ENCODE results near the gene PAH. TPM values are rescaled to one million over a fixed set of nuclear protein-coding genes. Genes with fewer than 3 reads are reported as not detected.
A peak's percentile ranks its signal among the peaks of the same experiment; 100 is the strongest.

Gene PAH
- total RNA-seq, 2 experiments from 2014 or later, result not detected

DNA sequence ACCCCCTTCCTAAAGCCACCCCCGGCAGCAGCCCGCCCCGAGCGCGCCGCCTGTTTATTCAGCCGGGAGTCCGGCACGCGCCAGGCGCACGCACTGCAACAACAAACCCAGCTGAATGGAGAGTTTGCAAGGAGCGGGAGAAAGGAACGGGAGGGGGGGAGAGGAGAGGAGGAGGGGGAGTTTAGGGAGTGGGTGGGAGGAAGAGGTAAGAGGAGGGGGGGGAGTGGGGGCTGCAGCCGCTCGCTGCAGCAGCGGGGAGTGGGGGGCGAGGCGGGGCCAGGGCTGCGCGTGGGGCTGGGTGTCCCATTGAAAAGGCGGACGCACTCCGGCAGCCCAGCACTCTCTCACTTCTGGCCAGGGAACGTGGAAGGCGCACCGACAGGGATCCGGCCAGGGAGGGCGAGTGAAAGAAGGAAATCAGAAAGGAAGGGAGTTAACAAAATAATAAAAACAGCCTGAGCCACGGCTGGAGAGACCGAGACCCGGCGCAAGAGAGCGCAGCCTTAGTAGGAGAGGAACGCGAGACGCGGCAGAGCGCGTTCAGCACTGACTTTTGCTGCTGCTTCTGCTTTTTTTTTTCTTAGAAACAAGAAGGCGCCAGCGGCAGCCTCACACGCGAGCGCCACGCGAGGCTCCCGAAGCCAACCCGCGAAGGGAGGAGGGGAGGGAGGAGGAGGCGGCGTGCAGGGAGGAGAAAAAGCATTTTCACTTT is 40.5 kb upstream of the PAH start, which contains the start of gene ASCL1:
Gene ASCL1, plus strand, starts transcription at position 336 of the 712 bp plus-strand sequence. CDS start 571 bp downstream, outside the sequence.
- Mint-ChIP-seq H3K36me3 (ENCODE audit: low read depth) (peaks cover 4% of the 10 kb centered on the region), H3K4me1 (peaks cover 43% of the 10 kb centered on the region), H3K27me3 (peaks cover 70% of the 10 kb centered on the region), H3K9me3 (peaks cover 3% of the 10 kb centered on the region), H3K27ac (no peak within 1 kb of the TSS), H3K4me3 (peak within 1 kb of the TSS; percentile 59)
- ChIA-PET CTCF (no interaction called here), POLR2A (no interaction called here)
- no peak for DNase-seq

DNA sequence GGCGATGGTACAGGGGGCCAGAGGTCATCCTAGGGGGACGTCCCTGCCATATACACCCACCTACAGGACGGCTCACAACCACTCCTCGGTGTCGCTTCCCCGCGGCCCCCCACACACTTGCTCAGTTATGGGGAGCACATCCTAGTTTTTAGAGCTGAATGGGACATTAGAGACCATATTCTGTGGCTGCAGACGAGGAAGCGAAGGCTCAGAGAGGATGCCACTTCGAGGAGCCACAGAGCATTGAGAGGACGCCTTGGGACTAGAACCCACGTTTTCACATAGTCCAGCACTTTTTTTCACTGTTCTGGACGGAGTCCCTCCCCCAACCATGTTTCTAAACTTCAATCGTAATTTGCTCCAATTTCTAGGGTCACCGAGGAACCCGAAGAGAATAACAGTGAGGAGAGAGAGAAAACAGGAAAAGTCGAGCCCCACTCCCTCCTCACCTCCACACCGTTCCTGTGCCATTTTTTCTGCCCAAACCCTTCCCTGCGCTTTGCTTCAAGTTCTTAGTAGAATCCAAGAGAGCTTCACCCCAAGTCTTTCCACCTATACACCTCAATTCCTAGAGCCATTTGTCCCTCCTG is 39.8 kb upstream of the PAH start:
- CTCF ChIA-PET, result no interaction called here
- peaks cover 3% of the 10 kb centered on the region for H3K9me3 Mint-ChIP-seq
- H3K27ac Mint-ChIP-seq, result no peak overlapping the region

DNA sequence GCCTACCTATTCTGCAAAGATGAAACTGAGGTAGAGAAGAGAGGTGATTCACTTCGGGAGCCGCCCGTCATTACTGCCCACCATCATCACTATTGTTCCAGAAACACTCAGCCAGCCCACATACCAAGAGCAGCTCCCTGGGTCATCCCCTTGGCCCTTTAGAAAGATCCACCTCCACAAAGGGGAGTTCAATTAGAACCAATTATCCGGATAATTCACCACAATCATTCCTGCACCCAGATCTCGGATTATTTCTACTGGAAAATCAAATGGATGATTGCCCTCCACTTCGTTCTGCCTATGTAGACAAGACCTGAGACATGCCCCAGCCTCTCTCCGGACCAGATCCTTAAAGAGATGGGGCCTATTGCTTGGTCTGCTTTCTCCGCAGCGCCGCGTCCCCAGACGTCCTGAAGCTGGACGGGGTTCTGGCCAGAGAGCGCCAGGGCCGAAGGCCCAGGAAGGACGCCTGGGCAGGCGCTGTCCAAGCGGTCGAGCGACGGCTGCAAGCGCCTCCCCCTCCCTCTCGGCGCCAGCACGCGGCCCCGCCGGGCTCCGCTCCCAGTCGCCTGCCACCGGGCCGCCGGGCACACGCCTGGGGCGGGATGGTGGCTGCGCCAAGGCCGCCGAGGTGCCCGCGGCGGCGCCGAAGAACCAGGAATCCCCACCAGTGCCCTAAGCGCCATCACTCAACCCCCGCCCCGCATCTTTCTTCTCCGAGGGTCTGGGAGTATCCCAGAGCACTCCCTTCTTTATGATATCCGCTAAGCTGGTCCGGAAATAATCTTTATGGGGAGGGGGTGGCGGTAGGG is 39.1 kb upstream of the PAH start:
- DNase-seq, result no peak
- H3K4me3 Mint-ChIP-seq, result no peak overlapping the region
- H3K27ac Mint-ChIP-seq, result no peak overlapping the region
- ChIA-PET POLR2A (no interaction called here), CTCF (no interaction called here)
- H3K27me3 Mint-ChIP-seq, result peaks cover 67% of the 10 kb centered on the region
- H3K36me3 Mint-ChIP-seq (ENCODE audit: low read depth), result peaks cover 4% of the 10 kb centered on the region
- H3K4me1 Mint-ChIP-seq, result peaks cover 44% of the 10 kb centered on the region
- peaks cover 3% of the 10 kb centered on the region for H3K9me3 Mint-ChIP-seq

More for the DNA sequence above, 39.8 kb upstream of the PAH start:
- H3K36me3 Mint-ChIP-seq (ENCODE audit: low read depth), result peaks cover 4% of the 10 kb centered on the region
- POLR2A ChIA-PET, result no interaction called here
- H3K4me3 Mint-ChIP-seq, result peak overlapping the region; percentile 35
- DNase-seq, result no peak
- peaks cover 43% of the 10 kb centered on the region for H3K4me1 Mint-ChIP-seq
- peaks cover 70% of the 10 kb centered on the region for H3K27me3 Mint-ChIP-seq

DNA sequence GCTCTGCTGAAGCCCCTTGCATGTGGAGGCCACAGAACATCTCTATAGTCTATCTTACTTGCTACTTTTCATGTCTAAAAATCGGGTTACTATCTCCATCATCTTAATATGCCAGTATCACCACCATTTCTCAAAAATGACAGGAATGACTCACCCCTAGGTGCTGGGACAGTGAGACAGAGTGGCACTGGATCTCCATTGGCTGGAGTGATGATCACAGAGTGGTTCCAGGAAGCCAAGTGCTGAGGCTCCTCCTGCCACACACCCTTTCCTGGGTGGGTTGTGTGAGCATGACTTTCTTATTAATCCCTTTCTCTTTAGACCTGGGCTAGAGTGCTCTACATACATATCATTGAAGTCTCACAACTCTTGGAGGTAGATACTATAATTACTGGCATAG is 37.1 kb upstream of the PAH start:
- Mint-ChIP-seq H3K36me3 (ENCODE audit: low read depth) (peaks cover 4% of the 10 kb centered on the region), H3K27ac (no peak overlapping the region), H3K4me3 (no peak overlapping the region), H3K4me1 (peaks cover 45% of the 10 kb centered on the region), H3K9me3 (peaks cover 3% of the 10 kb centered on the region), H3K27me3 (peaks cover 70% of the 10 kb centered on the region)
- DNase-seq, result peak; percentile 44
- ChIA-PET CTCF (no interaction called here), POLR2A (no interaction called here)

DNA sequence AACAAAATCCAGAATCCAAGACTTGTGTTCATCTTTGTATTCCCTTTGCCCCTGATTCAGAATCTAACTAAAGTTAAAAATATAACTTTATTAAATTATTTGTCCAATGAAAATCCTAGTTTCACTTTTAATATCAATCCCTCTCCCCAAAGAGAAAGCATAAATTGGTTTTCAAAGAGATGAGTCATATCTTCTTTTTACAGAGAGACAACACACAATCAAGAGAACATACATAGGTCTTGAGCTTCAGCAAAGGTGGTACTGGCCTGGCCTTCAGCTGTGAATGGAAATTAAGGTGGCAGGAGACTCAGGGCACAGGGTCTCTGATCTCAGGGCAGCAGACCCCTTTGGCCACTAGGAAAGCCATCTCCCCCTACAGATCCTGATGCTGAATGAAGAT is 36.2 kb upstream of the PAH start:
- no peak overlapping the region for H3K27ac Mint-ChIP-seq
- ChIA-PET POLR2A (no interaction called here), CTCF (interaction anchor here (1.6 kb wide), 1 partner anchor 596 kb away, joined by 9 read pairs; no protein-coding TSS in a partner anchor)
- DNase-seq, result no peak
- peaks cover 42% of the 10 kb centered on the region for H3K4me1 Mint-ChIP-seq
- peaks cover 4% of the 10 kb centered on the region for H3K36me3 Mint-ChIP-seq (ENCODE audit: low read depth)
- H3K27me3 Mint-ChIP-seq, result peaks cover 66% of the 10 kb centered on the region
- H3K4me3 Mint-ChIP-seq, result no peak overlapping the region
- H3K9me3 Mint-ChIP-seq, result peaks cover 3% of the 10 kb centered on the region

DNA sequence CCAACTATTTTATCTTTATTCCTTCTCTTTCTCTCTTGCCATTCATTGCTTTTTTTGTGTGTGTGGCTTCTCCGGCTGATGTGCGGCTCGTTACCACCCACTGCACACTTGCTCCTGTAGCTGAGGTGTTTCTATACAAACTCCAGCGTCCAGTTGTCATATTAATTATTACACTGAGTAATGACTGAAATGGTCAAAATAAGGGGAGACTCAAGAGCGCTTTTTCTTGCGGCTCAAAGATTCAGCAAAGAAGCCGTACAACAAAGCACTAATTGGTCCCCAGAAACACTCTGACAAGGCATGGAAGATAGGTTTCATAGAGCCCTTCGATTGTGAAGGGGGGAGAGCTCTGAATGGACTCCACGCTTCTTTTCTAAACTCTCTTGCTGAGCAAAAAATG is 34.8 kb upstream of the PAH start:
- Mint-ChIP-seq H3K4me3 (no peak overlapping the region), H3K27ac (no peak overlapping the region), H3K4me1 (peaks cover 35% of the 10 kb centered on the region), H3K9me3 (peaks cover 3% of the 10 kb centered on the region), H3K36me3 (ENCODE audit: low read depth) (peaks cover under 1% of the 10 kb centered on the region), H3K27me3 (peaks cover 61% of the 10 kb centered on the region)
- ChIA-PET POLR2A (no interaction called here), CTCF (interaction anchor here (0.6 to 1.6 kb wide), 2 partner anchors 23 to 597 kb away, joined by 5 to 9 read pairs; no protein-coding TSS in a partner anchor)
- DNase-seq, result no peak

DNA sequence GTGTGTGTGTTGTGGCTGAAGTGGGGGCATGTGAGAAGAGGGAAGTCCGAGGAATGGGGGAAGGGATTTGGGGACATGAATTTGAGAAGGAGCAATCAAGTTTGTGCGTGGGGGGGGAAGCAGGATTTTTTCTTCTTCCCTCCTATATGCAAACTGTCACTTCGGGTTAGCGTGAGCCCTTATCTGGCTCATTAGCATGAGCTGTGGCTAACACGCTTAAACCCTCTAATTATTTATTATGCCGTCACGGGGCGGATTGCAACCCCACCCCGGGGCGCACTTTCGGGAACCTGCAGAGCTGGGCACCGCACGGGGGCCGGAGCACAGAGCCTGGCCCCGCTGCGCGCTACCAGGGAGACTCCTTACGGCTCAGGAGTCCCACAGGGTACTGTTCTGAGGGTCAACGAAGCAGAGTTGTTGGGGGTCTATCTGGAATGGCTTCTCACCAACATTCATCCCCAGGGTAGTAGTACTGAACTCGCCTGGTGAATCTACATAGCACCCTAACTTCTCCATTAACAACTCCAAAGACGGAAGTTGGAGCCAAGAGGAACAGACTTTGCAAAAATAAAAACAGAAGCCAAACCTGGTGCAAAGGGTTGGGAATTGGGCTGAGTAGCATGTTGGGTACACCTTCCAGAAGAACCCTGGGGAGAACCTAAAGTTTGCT is 34.0 kb upstream of the PAH start:
- CTCF ChIA-PET, result interaction anchor here (1.6 kb wide), 1 partner anchor 597 kb away, joined by 12 read pairs; no protein-coding TSS in a partner anchor
- DNase-seq, result no peak
- Mint-ChIP-seq H3K4me1 (peaks cover 32% of the 10 kb centered on the region), H3K27ac (no peak overlapping the region), H3K9me3 (peaks cover 3% of the 10 kb centered on the region), H3K27me3 (peaks cover 56% of the 10 kb centered on the region), H3K4me3 (no peak overlapping the region), H3K36me3 (ENCODE audit: low read depth) (no peaks in the 10 kb centered on the region)
- POLR2A ChIA-PET, result no interaction called here

DNA sequence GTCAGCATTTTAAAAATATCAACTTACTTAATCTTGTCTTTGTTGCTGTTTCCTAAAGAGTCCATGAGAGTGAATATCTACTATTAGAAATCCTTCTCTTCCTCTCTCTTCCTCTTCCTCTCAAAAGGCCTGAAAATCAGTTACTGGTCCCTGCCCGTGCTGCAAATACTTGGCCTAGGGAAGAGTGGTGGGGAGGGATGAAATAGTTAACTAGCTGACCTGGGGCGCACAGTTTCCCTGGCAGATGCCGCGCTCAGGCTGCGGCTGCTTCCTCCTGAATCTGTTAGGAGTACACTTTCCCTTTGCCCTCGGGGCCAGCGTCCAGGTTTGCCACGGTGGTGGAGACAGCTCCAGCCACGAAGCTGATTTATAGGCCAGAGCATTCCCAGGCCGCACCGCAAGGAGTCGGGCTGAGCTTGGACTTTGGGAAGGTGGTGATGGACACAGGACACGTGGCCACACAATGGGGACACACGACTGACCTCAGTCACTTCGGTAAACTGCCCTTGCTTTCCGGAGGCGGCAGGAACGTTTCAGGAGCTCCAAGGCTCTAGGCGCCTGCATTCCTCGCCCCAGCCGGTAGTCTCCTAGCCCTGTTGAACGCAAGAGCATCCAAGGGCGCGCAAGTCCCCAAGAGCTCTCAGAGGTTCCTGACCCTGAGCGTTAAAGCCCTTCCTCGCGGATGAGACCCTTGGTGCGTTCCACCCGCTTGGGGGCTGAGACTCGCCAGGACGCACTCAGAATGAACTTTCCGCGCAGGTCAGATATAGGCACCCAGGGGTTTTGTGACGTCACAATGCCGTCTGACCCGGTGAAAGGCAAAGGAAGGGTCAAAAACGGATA is 33.3 kb upstream of the PAH start:
- Mint-ChIP-seq H3K36me3 (ENCODE audit: low read depth) (no peaks in the 10 kb centered on the region), H3K27me3 (peaks cover 49% of the 10 kb centered on the region), H3K4me3 (peak overlapping the region; percentile 4), H3K9me3 (no peaks in the 10 kb centered on the region), H3K27ac (no peak overlapping the region), H3K4me1 (peaks cover 29% of the 10 kb centered on the region)
- ChIA-PET CTCF (interaction anchor here (1.6 kb wide), 1 partner anchor 598 kb away, joined by 12 read pairs; no protein-coding TSS in a partner anchor), POLR2A (no interaction called here)
- DNase-seq, result no peak

DNA sequence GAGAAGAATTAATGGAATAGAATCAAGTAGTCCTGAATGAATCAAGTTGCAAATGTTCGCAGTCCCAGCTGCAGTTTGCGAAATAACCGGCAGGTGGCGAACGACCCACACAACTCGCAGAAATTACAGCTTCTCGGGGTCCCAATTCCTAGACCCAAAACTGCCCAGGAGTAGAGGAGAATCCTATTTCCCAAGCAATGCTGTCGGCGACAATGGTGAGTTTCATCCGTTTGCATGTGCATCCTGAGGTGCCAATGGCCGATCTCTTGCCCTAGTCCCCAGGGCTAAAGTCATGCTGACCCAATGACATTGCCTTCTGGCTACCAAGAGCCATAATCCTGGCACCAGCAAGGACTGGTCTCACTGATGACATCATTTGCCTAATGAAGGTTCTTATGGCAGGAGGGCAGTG is 31.9 kb upstream of the PAH start:
- Mint-ChIP-seq H3K9me3 (no peaks in the 10 kb centered on the region), H3K4me1 (peaks cover 16% of the 10 kb centered on the region), H3K4me3 (no peak overlapping the region), H3K36me3 (ENCODE audit: low read depth) (no peaks in the 10 kb centered on the region), H3K27me3 (peaks cover 40% of the 10 kb centered on the region), H3K27ac (no peak overlapping the region)
- peak; percentile 51 for DNase-seq
- POLR2A ChIA-PET, result no interaction called here
- CTCF ChIA-PET, result interaction anchor here (0.6 to 2.6 kb wide), 10 partner anchors 11 to 1401 kb away, joined by 3 to 56 read pairs (median 3); no protein-coding TSS in a partner anchor

DNA sequence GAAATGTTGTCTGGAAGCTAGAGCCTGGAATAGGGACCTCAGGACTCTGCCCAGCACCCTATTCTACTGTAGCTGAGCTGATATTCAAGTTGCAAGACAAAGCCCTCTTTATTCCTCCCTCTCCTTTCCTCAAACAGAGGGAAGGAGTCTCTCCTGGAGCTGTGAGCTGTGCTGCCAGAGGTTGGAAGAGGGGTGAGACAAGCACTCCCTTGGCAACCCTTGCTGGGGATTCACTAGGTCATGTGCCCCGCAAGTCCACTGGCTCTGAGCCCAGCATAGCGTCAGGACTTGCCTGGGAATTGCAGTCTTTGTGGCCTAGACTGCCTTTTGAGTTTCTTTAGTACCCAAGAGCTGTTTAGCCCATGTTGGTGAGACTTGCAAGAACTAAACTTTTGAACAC is 29.0 kb upstream of the PAH start:
- no peak overlapping the region for H3K27ac Mint-ChIP-seq

DNA sequence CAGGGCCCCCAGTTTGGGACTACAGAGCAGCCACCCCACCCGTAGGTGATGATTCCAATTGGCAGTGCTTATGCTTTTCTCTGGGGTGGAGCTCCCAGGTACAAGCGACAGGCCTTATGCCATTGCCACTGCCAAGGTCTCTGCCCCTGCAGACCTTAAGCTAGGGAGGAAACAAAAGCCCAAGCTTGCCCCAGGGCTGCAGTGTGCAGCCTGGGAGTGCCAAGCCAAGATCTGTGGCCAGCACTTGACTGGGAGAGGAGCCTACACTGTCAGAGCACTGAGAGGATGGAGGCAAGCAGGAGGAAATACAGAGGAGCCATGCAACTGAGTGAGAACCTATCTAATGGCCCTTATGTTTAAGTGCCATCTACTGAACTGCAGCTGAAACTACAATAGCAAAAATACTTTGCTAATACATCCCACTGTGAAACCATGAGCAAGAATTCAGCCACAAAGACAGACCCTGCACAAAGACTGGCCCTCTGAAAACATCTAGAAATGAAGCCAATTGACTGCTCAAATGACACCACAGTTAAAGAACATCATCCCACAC is 22.7 kb upstream of the PAH start:
- Mint-ChIP-seq H3K27me3 (peaks cover 8% of the 10 kb centered on the region), H3K4me3 (no peak overlapping the region), H3K27ac (no peak overlapping the region), H3K36me3 (ENCODE audit: low read depth) (no peaks in the 10 kb centered on the region), H3K9me3 (no peaks in the 10 kb centered on the region), H3K4me1 (no peaks in the 10 kb centered on the region)
- CTCF ChIA-PET, result interaction anchor here (1.6 kb wide), 1 partner anchor 56 kb away, joined by 4 read pairs; no protein-coding TSS in a partner anchor
- POLR2A ChIA-PET, result no interaction called here
- no peak for DNase-seq

More for the DNA sequence above, 29.0 kb upstream of the PAH start:
- ChIA-PET POLR2A (no interaction called here), CTCF (no interaction called here)
- peaks cover 31% of the 10 kb centered on the region for H3K27me3 Mint-ChIP-seq
- H3K36me3 Mint-ChIP-seq (ENCODE audit: low read depth), result no peaks in the 10 kb centered on the region
- DNase-seq, result no peak
- peaks cover 3% of the 10 kb centered on the region for H3K4me1 Mint-ChIP-seq
- no peak overlapping the region for H3K4me3 Mint-ChIP-seq
- no peaks in the 10 kb centered on the region for H3K9me3 Mint-ChIP-seq

DNA sequence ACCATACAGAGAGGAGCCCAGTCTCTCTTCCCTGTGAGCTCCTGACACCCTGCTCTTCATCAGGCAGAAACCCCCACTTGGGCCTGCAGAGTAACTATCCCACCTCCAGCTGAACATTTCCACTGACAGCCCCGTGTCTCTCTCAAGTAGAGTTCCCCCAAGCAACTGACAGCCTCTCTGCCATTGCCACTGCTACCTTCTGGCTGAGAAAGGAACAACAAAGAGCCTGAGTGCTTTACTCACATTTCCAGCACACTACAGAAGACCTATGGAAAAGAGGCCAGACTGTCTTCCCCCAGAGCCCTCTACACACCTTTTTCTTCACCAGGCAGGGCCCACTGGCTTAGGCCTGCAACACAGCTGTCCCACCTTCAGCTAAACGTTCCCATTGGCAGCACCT is 22.0 kb upstream of the PAH start:
- Mint-ChIP-seq H3K27me3 (peaks cover 8% of the 10 kb centered on the region), H3K27ac (no peak overlapping the region), H3K4me3 (no peak overlapping the region), H3K9me3 (no peaks in the 10 kb centered on the region), H3K36me3 (ENCODE audit: low read depth) (no peaks in the 10 kb centered on the region), H3K4me1 (no peaks in the 10 kb centered on the region)
- ChIA-PET POLR2A (no interaction called here), CTCF (interaction anchor here (1.6 kb wide), 1 partner anchor 56 kb away, joined by 4 read pairs; no protein-coding TSS in a partner anchor)
- no peak for DNase-seq
